GM23338 (cell line): ENCODE measurements around the gene UCN.

Experiments
- CREB1 ChIP-seq: fragments of 250-450 bp; sonication (Bioruptor Pico); IDR thresholded peaks from 2 replicates; pipeline ENCODE4 v1.5.0; 2020; ENCODE audit warnings: low read depth, mild to moderate bottlenecking, moderate library complexity
- CTCF ChIP-seq, 2 experiments: fragments of 200-600 bp in 1 of 2; sonication (generic) in 1 of 2; conservative IDR thresholded peaks; 2 replicates each; pipeline versions ENCODE4 v1.5.1 to v1.6.1; 2016 to 2017; ENCODE audit warnings: antibody characterized with exemption in 2 of 2, low read depth in 2 of 2, mild to moderate bottlenecking in 2 of 2, moderate library complexity in 1 of 2
- ETS1 ChIP-seq: IDR thresholded peaks from 2 replicates; pipeline ENCODE4 v1.6.1; 2016; ENCODE audit warnings: antibody characterized with exemption
- EZH2 ChIP-seq: fragments of 200-600 bp; sonication (generic); IDR thresholded peaks from one replicate; pipeline ENCODE4 v1.8.0; 2017; ENCODE audit warnings: antibody characterized with exemption, mild to moderate bottlenecking, low read depth; ENCODE audit not compliant: unreplicated experiment
- EZH2phosphoT487 ChIP-seq: fragments of 200-600 bp; sonication (generic); IDR thresholded peaks from one replicate; pipeline ENCODE4 v1.8.1; 2018; ENCODE audit warnings: antibody characterized with exemption; ENCODE audit not compliant: unreplicated experiment
- JUNB ChIP-seq: IDR thresholded peaks from one replicate; pipeline ENCODE4 v1.6.1; 2016; ENCODE audit warnings: antibody characterized with exemption; ENCODE audit not compliant: unreplicated experiment
- POLR2AphosphoS5 ChIP-seq: IDR thresholded peaks from 2 replicates; pipeline ENCODE4 v1.6.1; 2016; ENCODE audit warnings: antibody characterized with exemption, low read depth
- REST ChIP-seq: IDR thresholded peaks from one replicate; pipeline ENCODE4 v1.6.1; 2018; ENCODE audit warnings: antibody characterized with exemption; ENCODE audit not compliant: unreplicated experiment
- STAT1 ChIP-seq: IDR thresholded peaks from one replicate; pipeline ENCODE4 v1.6.1; 2016; ENCODE audit warnings: antibody characterized with exemption; ENCODE audit not compliant: unreplicated experiment
- ZNF114 ChIP-seq: fragments of 250-450 bp; sonication (Bioruptor Pico); IDR thresholded peaks from 2 replicates; pipeline ENCODE4 v1.5.0; 2020; ENCODE audit warnings: mild to moderate bottlenecking, moderate library complexity
- ZNF331 ChIP-seq: fragments of 250-450 bp; sonication (Bioruptor Pico); IDR thresholded peaks from 2 replicates; pipeline ENCODE4 v1.5.0; 2020; ENCODE audit warnings: low read depth, mild to moderate bottlenecking, moderate library complexity

GRCh38 chr2:27322301-27322765 is 14.1 kb upstream of the UCN start:
- TF ChIP-seq CTCF (conservative IDR thresholded peaks at IDR 0.05; ENCODE audit: low read depth in 2 of 2) (no peak), JUNB (no peak), ZNF331 (CRISPR knock-in tag) (no peak), ZNF114 (CRISPR knock-in tag) (no peak), CREB1 (CRISPR knock-in tag) (no peak), REST (no peak), EZH2 (no peak), STAT1 (no peak), POLR2AphosphoS5 (no peak), EZH2phosphoT487 (no peak), ETS1 (no peak)
